HL-60/S4 (cell line): ENCODE results near the gene LUC7L.

Experiments used
- in situ Hi-C: fragments of 300-500 bp; cut with MboI; formaldehyde crosslinking; loops from 2 replicates; pipeline ENCODE4 v1.14.3; 2022; ENCODE audit warnings: low sequenced_read_pairs

Gene LUC7L

GRCh38 chr16:149024-149660, 80.1 kb downstream of the LUC7L start:
- in situ Hi-C loops = no loop called here

- in situ Hi-C loops = no loop called here
Observed at GRCh38 chr16:146646-147045, 82.6 kb downstream of the LUC7L start.

GRCh38 chr16:144797-145252, 84.4 kb downstream of the LUC7L start:
- in situ Hi-C loops = no loop called here

GRCh38 chr16:143456-143855, 85.8 kb downstream of the LUC7L start:
- in situ Hi-C loops = no loop called here

- in situ Hi-C loops = no loop called here
Observed at GRCh38 chr16:143047-143446, 86.2 kb downstream of the LUC7L start.

GRCh38 chr16:142405-142967, 86.8 kb downstream of the LUC7L start:
- in situ Hi-C loops = no loop called here

GRCh38 chr16:140175-140857, 88.9 kb downstream of the LUC7L start:
- in situ Hi-C loops = no loop called here
